ENCODE results near the gene HTR4. TPM values are rescaled to one million over a fixed set of nuclear protein-coding genes. Genes with fewer than 3 reads are reported as not detected.

The HTR4 gene
- total and polyA plus RNA-seq, 2 donors (not counting 1 experiment from before 2014, with no cell fraction given): not detected

DNA sequence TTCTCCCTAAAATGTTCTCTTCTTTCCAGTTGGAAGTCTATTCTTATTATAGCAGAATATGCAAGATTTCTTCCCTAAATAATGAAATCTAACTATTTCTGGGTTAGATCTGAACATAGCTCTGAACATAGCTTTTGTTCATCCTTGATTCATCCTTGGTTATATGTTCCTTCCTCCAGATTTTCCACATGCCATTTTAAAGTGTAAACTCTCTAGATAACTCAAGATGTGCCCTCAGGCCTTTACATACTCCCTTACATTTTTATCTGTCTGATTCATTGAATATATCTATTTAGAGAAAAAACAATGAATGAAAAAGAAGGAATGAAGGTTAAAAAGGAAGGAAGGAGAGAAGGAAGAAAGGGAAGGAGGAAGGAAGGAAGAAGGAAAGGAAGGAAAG, 169.7 kb downstream of the HTR4 start:
- H3K79me2 ChIP-seq (ENCODE audit: control insufficient read depth, insufficient read depth, low read length): no peaks in the 10 kb centered on the region
- H3K27me3 ChIP-seq (ENCODE audit: control insufficient read depth, insufficient read depth, low read length): peaks cover 2% of the 10 kb centered on the region
- no peak overlapping the region for H3K4me3 ChIP-seq (replicated peaks in 1 of 4; ENCODE audit: control extremely low read depth in 1 of 4, insufficient read depth in 1 of 4, low read depth in 3 of 4, low read length in 4 of 4)
- no peak for DNase-seq (ENCODE audit: low read depth in 2 of 2)
- H4K20me1 ChIP-seq (ENCODE audit: control insufficient read depth, extremely low read depth, insufficient read depth, low read length): no peaks in the 10 kb centered on the region
- TF ChIP-seq EZH2 (IDR thresholded peaks at IDR 0.05; ENCODE audit: low read length, missing control alignments): no peak
- TF ChIP-seq, protein P1, sequence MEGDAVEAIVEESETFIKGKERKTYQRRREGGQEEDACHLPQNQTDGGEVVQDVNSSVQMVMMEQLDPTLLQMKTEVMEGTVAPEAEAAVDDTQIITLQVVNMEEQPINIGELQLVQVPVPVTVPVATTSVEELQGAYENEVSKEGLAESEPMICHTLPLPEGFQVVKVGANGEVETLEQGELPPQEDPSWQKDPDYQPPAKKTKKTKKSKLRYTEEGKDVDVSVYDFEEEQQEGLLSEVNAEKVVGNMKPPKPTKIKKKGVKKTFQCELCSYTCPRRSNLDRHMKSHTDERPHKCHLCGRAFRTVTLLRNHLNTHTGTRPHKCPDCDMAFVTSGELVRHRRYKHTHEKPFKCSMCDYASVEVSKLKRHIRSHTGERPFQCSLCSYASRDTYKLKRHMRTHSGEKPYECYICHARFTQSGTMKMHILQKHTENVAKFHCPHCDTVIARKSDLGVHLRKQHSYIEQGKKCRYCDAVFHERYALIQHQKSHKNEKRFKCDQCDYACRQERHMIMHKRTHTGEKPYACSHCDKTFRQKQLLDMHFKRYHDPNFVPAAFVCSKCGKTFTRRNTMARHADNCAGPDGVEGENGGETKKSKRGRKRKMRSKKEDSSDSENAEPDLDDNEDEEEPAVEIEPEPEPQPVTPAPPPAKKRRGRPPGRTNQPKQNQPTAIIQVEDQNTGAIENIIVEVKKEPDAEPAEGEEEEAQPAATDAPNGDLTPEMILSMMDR (conservative IDR thresholded peaks at IDR 0.05 in 1 of 2, IDR thresholded peaks at IDR 0.05 in 1 of 2; ENCODE audit: low read depth in 1 of 2, low read length in 2 of 2): no peak
- no peaks in the 10 kb centered on the region for H3K9me3 ChIP-seq (ENCODE audit: control insufficient read depth, insufficient read depth, low read depth, low read length)
- H2AFZ ChIP-seq (ENCODE audit: low read length): no peak overlapping the region
- no peaks in the 10 kb centered on the region for H3K36me3 ChIP-seq (ENCODE audit: control insufficient read depth, insufficient read depth, low read length)
- H3K4me2 ChIP-seq (ENCODE audit: extremely low read depth, insufficient read depth, low read length): no peak overlapping the region
- no peak overlapping the region for H3K27ac ChIP-seq (ENCODE audit: insufficient read depth, low read length)
- H3K9ac ChIP-seq (ENCODE audit: insufficient read depth, low read length): no peak overlapping the region
- no peaks in the 10 kb centered on the region for H3K4me1 ChIP-seq (ENCODE audit: control insufficient read depth, extremely low read depth, insufficient read depth, low read length)

- no peaks in the 10 kb centered on the region for H3K36me3 ChIP-seq (ENCODE audit: control insufficient read depth, insufficient read depth, low read length)
- no peaks in the 10 kb centered on the region for H3K79me2 ChIP-seq (ENCODE audit: control insufficient read depth, insufficient read depth, low read length)
- no peaks in the 10 kb centered on the region for H3K4me1 ChIP-seq (ENCODE audit: control insufficient read depth, extremely low read depth, insufficient read depth, low read length)
- H2AFZ ChIP-seq (ENCODE audit: low read length): no peak overlapping the region
- H3K9ac ChIP-seq (ENCODE audit: insufficient read depth, low read length): no peak overlapping the region
- H3K27ac ChIP-seq (ENCODE audit: insufficient read depth, low read length): no peak overlapping the region
- H4K20me1 ChIP-seq (ENCODE audit: control insufficient read depth, extremely low read depth, insufficient read depth, low read length): no peaks in the 10 kb centered on the region
- no peak for DNase-seq (ENCODE audit: low read depth in 2 of 2)
- no peak overlapping the region for H3K4me2 ChIP-seq (ENCODE audit: extremely low read depth, insufficient read depth, low read length)
- H3K4me3 ChIP-seq (replicated peaks in 1 of 4; ENCODE audit: control extremely low read depth in 1 of 4, insufficient read depth in 1 of 4, low read depth in 3 of 4, low read length in 4 of 4): no peak overlapping the region
- peaks cover 2% of the 10 kb centered on the region for H3K27me3 ChIP-seq (ENCODE audit: control insufficient read depth, insufficient read depth, low read length)
- no peak for TF ChIP-seq EZH2 (IDR thresholded peaks at IDR 0.05; ENCODE audit: low read length, missing control alignments)
- no peaks in the 10 kb centered on the region for H3K9me3 ChIP-seq (ENCODE audit: control insufficient read depth, insufficient read depth, low read depth, low read length)
Measured at GRCh38 chr5:148483750-148484149, 170.6 kb downstream of the HTR4 start.

DNA sequence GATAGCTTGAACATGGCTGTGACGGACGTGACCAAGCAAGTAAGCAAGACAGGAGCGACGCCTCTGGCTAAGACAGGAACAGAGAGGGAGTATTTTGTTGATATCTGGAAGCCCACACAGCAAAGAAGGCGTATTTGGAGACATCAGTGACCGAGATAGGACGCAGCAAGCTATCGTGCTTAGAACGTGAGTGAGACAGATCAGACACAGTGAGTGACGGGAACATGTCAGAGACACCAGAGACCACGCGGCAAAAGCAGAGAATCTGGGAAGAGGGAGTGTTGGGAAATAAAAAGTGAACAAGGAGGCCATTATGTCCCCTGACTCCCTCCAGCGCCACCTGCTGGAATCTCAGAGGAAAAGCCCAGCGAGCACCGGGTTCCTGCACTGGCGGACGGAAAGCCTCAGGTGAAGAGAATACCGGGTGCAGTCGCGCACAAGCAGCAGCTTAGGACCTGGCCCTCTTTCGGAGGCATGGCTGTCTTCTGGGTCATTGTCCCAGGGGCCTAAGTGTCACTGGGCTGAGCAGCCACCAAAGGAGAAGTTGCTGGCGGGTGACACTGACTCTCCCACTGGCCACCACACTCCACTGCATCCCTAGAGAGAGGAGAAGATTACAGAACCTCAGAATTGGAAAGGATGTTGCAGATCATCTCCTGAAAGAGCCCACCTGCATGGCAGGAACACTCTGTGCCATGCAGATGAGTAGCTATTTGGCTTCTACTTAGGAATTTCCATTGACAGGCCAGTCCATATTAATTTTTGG, 171.4 kb downstream of the HTR4 start:
- H2AFZ ChIP-seq (ENCODE audit: low read length): peak overlapping the region; percentile 58
- H3K27ac ChIP-seq (ENCODE audit: insufficient read depth, low read length): no peak overlapping the region
- H3K4me3 ChIP-seq (replicated peaks in 1 of 4; ENCODE audit: control extremely low read depth in 1 of 4, insufficient read depth in 1 of 4, low read depth in 3 of 4, low read length in 4 of 4): peak overlapping the region in 1 of 4 experiments; percentile 34
- H3K4me1 ChIP-seq (ENCODE audit: control insufficient read depth, extremely low read depth, insufficient read depth, low read length): no peaks in the 10 kb centered on the region
- no peaks in the 10 kb centered on the region for H4K20me1 ChIP-seq (ENCODE audit: control insufficient read depth, extremely low read depth, insufficient read depth, low read length)
- peak overlapping the region; percentile 13 for H3K4me2 ChIP-seq (ENCODE audit: extremely low read depth, insufficient read depth, low read length)
- H3K36me3 ChIP-seq (ENCODE audit: control insufficient read depth, insufficient read depth, low read length): no peaks in the 10 kb centered on the region
- H3K79me2 ChIP-seq (ENCODE audit: control insufficient read depth, insufficient read depth, low read length): no peaks in the 10 kb centered on the region
- H3K9me3 ChIP-seq (ENCODE audit: control insufficient read depth, insufficient read depth, low read depth, low read length): no peaks in the 10 kb centered on the region
- DNase-seq (ENCODE audit: low read depth in 2 of 2): peak; percentile 23 to 40
- H3K9ac ChIP-seq (ENCODE audit: insufficient read depth, low read length): no peak overlapping the region
- H3K27me3 ChIP-seq (ENCODE audit: control insufficient read depth, insufficient read depth, low read length): peaks cover 2% of the 10 kb centered on the region
- TF ChIP-seq, protein P1 (conservative IDR thresholded peaks at IDR 0.05 in 1 of 2, IDR thresholded peaks at IDR 0.05 in 1 of 2; ENCODE audit: low read depth in 1 of 2, low read length in 2 of 2): peak; percentile 53 to 77
- peak; percentile 32 for TF ChIP-seq EZH2 (IDR thresholded peaks at IDR 0.05; ENCODE audit: low read length, missing control alignments)
